Psoas muscle (tissue), 8 donors: Measurements from ENCODE around the gene ABHD12B. TPM values are rescaled to one million over a fixed set of nuclear protein-coding genes. Genes with fewer than 3 reads are reported as not detected.

Experiments used
- ATAC-seq, 4 donors: fragments of 200-7000 bp; cut with Tn5 transposase; one replicate each; pipeline ENCODE4 v1.9.1; 2020; ENCODE audit warnings: moderate library complexity in 3 of 4, mild to moderate bottlenecking in 2 of 4
- DNase-seq, 2 donors: peaks; one replicate each; pipeline ENCODE4 v3.0.0-alpha.2; 2020
- H3K27ac ChIP-seq: fragments of 200-600 bp; one replicate; pipeline ENCODE4 v1.8.0; 2022
- H3K27me3 ChIP-seq, 3 donors: fragments of 200-600 bp in 1 of 3; one replicate each; pipeline versions ENCODE4 v1.6.1 to v1.8.0; 2013 to 2022; ENCODE audit warnings: low read length in 2 of 3, mild to moderate bottlenecking in 2 of 3, moderate library complexity in 1 of 3; ENCODE audit not compliant: insufficient read depth in 3 of 3
- H3K36me3 ChIP-seq, 2 donors: fragments of 200-600 bp in 1 of 2; one replicate each; pipeline versions ENCODE4 v1.6.1 to v1.8.0; 2013 to 2022; ENCODE audit warnings: low read depth in 1 of 2, mild to moderate bottlenecking in 1 of 2, moderate library complexity in 1 of 2; ENCODE audit not compliant: insufficient read depth in 1 of 2
- H3K4me1 ChIP-seq: fragments of 200-600 bp; one replicate; pipeline ENCODE4 v1.8.0; 2022
- H3K4me3 ChIP-seq: fragments of 200-600 bp; one replicate; pipeline ENCODE4 v1.8.0; 2022; ENCODE audit warnings: mild to moderate bottlenecking
- H3K9me3 ChIP-seq: fragments of 200-600 bp; one replicate; pipeline ENCODE4 v1.8.0; 2022
- WGBS, 3 donors: extraction: QIAGEN DNeasy Blood & Tissue Kit; methylation state at CpG; one replicate each; pipeline versions ENCODE4 v1.1.6 to v1.1.7; 2013; 5-methylcytosine and 5-hydroxymethylcytosine counted together
- intact Hi-C, 2 donors: fragments of 100-400 bp; cut with DNase I; formaldehyde crosslinking; loops; one replicate each; pipeline versions ENCODE4 v1.11.0 to v1.14.2; 2022
- polyA plus RNA-seq, 3 donors: library from polyadenylated mRNA; stranded (reverse); fragments of 200-250 nt; gene quantifications; one replicate each; pipeline ENCODE4 v1.2.3, GENCODE V29; 2013
- total RNA-seq, 4 donors: library from RNA; stranded (reverse); fragmentation: NEBNext Ultra II Directional in 2 of 4; extraction: Animal tissue kit (Norgen Biotek cat#: 25700) in 2 of 4; gene quantifications; one replicate each; pipeline versions ENCODE4 v1.2.1 to v1.2.4, GENCODE V29; 2021 to 2023
- TF ChIP-seq, protein P1 (sequence below): fragments of 200-600 bp; IDR thresholded peaks from one replicate; pipeline ENCODE4 v1.8.0; 2022; ENCODE audit warnings: antibody characterized with exemption
- donor health status: healthy with polysubstance abuse.
- donor health status: DM: no; HTN: no; CAD: no; lungs with moderate emphysema.
- donor health status: Bipolar disorder and iron deficiency.
- donor health status: healthy.
- donor health status: DM: yes; HTN: yes; CAD: no.
- donor health status: DM: no; HTN: no; CAD: no.
- donor health status: DM: no; HTN: no; CAD: no.
- donor health status: DM: yes; HTN: yes; CAD: no.

ABHD12B gene
- total and polyA plus RNA-seq, 7 donors: not detected

DNA sequence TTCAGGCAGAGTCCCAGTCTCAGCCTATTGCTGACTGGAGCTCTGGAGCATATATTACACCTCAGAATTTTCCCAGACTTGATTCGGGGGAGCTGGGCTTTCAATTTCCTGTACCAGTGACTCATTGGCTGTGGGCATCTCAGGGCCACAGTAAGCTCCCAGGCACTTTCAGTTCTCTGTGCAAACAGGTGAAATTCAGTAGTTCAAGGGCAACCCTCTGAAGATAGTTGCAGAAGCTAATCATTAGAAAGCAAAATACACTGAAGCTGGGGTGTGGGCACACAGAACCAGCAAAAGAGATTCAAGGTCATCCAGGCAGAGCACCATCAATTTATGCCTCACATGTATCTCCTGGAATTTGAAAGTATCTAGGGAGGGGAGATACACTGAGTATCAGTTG, 32.8 kb upstream of the ABHD12B start:
- WGBS, 3 donors: 35 to 68% (median 59%) methylated on average over 1 of the region's 1 CpG
- TF ChIP-seq, protein P1, sequence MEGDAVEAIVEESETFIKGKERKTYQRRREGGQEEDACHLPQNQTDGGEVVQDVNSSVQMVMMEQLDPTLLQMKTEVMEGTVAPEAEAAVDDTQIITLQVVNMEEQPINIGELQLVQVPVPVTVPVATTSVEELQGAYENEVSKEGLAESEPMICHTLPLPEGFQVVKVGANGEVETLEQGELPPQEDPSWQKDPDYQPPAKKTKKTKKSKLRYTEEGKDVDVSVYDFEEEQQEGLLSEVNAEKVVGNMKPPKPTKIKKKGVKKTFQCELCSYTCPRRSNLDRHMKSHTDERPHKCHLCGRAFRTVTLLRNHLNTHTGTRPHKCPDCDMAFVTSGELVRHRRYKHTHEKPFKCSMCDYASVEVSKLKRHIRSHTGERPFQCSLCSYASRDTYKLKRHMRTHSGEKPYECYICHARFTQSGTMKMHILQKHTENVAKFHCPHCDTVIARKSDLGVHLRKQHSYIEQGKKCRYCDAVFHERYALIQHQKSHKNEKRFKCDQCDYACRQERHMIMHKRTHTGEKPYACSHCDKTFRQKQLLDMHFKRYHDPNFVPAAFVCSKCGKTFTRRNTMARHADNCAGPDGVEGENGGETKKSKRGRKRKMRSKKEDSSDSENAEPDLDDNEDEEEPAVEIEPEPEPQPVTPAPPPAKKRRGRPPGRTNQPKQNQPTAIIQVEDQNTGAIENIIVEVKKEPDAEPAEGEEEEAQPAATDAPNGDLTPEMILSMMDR: no peak
- intact Hi-C loops: no loop called here

DNA sequence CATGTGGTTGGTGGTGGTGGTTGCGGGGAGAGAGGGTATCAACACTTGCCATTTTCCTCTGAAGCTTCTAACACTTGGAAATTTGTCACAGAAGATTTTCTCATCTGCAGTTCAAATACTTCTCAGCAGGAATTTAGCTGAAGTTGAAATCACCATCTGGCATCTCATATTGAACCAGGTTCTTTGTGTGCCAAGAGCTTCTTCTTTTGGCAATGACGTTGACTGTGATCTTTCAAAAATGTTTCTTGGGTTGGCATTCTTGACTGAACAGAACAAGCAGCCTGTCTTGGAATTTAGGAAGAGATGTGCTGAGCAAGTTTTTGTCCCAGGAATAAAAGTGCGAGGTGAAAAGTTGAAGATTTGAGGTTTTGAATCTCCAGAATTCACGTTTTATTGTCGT, 32.2 kb upstream of the ABHD12B start:
- Histone ChIP-seq H3K27ac (no peak overlapping the region), H3K9me3 (no peaks in the 10 kb centered on the region), H3K4me3 (no peak overlapping the region), H3K4me1 (no peaks in the 10 kb centered on the region), H3K36me3 (no peaks in the 10 kb centered on the region), H3K27me3 (no peaks in the 10 kb centered on the region)
- ATAC-seq (no peak), DNase-seq (no peak)
- WGBS, 3 donors: 64 to 72% (median 66%) methylated on average over 5 of the region's 5 CpGs
- intact Hi-C loops: no loop called here
- TF ChIP-seq, protein P1: no peak

More for the DNA sequence above, 32.8 kb upstream of the ABHD12B start:
- no peaks in the 10 kb centered on the region for H3K4me1 ChIP-seq
- H3K27ac ChIP-seq: no peak overlapping the region
- H3K27me3 ChIP-seq: no peaks in the 10 kb centered on the region
- ATAC-seq (no peak), DNase-seq (no peak)
- no peaks in the 10 kb centered on the region for H3K9me3 ChIP-seq
- no peak overlapping the region for H3K4me3 ChIP-seq
- no peaks in the 10 kb centered on the region for H3K36me3 ChIP-seq

DNA sequence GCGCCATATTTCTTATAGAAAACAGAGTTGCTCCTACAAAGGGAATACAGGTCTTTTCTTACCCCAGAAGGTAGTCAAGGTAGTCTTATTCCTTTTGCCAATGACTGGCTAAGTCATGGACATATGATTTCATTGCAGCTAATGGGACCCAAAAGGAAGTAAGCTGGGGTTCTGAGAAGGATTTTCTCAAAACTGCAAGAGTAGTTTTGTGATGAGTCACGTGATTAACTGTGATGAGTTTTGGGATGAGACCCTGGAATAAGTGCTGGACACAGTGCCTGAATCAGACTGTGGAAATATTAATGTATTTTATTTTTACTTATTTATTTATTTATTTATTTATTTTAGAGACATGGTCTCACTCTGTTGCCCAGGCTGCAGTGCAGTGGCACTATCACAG, 27.5 kb upstream of the ABHD12B start:
- WGBS, 3 donors: 93 to 98% (median 95%) methylated on average over 2 of the region's 2 CpGs
- H3K27me3 ChIP-seq: no peaks in the 10 kb centered on the region
- H3K36me3 ChIP-seq: no peaks in the 10 kb centered on the region
- H3K4me3 ChIP-seq: no peak overlapping the region
- no peak for DNase-seq
- TF ChIP-seq, protein P1: no peak
- H3K9me3 ChIP-seq: no peaks in the 10 kb centered on the region
- no peaks in the 10 kb centered on the region for H3K4me1 ChIP-seq
- no peak for ATAC-seq
- H3K27ac ChIP-seq: no peak overlapping the region
- intact Hi-C loops: no loop called here

DNA sequence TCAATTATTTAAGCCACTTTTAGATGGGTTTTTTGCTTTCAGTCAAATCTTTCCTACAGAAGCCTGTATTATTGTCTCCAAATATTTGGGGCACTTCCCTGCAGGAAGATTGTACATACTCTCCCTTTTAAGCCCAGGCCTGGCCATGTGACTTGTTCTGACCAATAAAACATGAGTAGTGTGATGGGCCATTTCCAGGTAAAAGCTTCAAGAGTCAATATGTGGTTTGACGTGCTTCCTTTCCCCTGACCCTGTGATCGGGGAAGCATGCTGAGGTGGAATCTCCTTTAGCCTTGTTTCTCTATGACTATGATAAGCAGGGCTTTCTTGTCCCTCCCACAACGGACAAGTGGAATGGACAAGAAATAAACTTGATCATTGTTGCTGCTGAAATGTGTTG, 26.7 kb upstream of the ABHD12B start:
- intact Hi-C loops: no loop called here

More for the DNA sequence above, 26.7 kb upstream of the ABHD12B start:
- no peak overlapping the region for H3K27ac ChIP-seq
- H3K9me3 ChIP-seq: no peaks in the 10 kb centered on the region
- H3K4me3 ChIP-seq: no peak overlapping the region
- no peaks in the 10 kb centered on the region for H3K4me1 ChIP-seq
- WGBS, 3 donors: 86 to 92% (median 90%) methylated on average over 3 of the region's 3 CpGs
- TF ChIP-seq, protein P1: no peak
- no peaks in the 10 kb centered on the region for H3K36me3 ChIP-seq
- ATAC-seq (no peak), DNase-seq (no peak)
- H3K27me3 ChIP-seq: no peaks in the 10 kb centered on the region
